GM21737 (cell line): ENCODE measurements around the gene PSMD3.

Source experiments
- ATAC-seq: cut with Tn5 transposase; IDR thresholded peaks from one replicate; pipeline ENCODE4 v1.9.1; 2021; ENCODE audit warnings: mild to moderate bottlenecking, moderate library complexity; ENCODE audit not compliant: unreplicated experiment

Gene PSMD3

DNA sequence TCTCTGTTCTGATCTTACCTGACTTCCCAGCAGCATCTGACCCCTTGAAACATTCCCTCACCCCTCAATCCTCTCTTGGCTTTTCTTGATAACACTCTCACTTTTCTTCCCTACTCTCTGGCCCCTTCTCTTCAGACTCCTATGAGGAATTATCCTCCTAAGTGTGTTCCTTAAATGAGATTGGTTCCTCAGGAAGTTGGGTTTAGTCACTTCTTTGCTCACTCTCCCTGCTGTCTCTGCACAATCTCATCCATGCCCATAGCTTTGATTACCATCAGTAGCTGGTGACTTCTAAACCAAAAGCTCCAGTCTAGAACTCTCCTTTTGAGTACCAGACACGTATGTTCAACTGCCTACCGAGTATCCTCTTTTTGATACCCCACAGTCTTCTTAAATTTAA is 60.6 kb downstream of the PSMD3 start:
- ATAC-seq, result no peak
